ENCODE results near the gene ZSWIM4. TPM values are rescaled to one million over a fixed set of nuclear protein-coding genes. Genes with fewer than 3 reads are reported as not detected.

ZSWIM4 gene
- total and polyA plus RNA-seq, 5 experiments from 2014 or later = 0.30 to 8.1 (median 1.5) TPM

GRCh38 chr19:13817615-13818371, 22.6 kb downstream of the ZSWIM4 start:
- no peaks in the 10 kb centered on the region for H3K9me3 Mint-ChIP-seq
- no peaks in the 10 kb centered on the region for H3K27me3 Mint-ChIP-seq
- H3K4me1 Mint-ChIP-seq = peaks cover 0 to 11% (median 6%) of the 10 kb centered on the region in 4 donors
- DNase-seq (peak in 3 of 10 donors; percentile 45 to 57 (median 53)), ATAC-seq (peak; percentile 52 to 73)
- POLR2A ChIA-PET = interaction anchor here (0.9 kb wide), 2 partner anchors 20 to 32 kb away, joined by 3 to 4 read pairs; no protein-coding TSS in a partner anchor
- H3K27ac Mint-ChIP-seq = peak overlapping the region in 1 of 10 donors; percentile 40
- peak overlapping the region in 5 of 10 donors; percentile 31 to 65 (median 56) for H3K4me3 Mint-ChIP-seq
- H3K36me3 Mint-ChIP-seq = peaks cover 0 to 32% (median 10%) of the 10 kb centered on the region in 3 donors

- H3K4me1 Mint-ChIP-seq = peaks cover 0 to 17% (median 6%) of the 10 kb centered on the region in 4 donors
- H3K9me3 Mint-ChIP-seq = no peaks in the 10 kb centered on the region
- ATAC-seq = no peak
- no peak overlapping the region for H3K4me3 Mint-ChIP-seq
- H3K36me3 Mint-ChIP-seq = peaks cover 0 to 26% (median 10%) of the 10 kb centered on the region in 3 donors
- H3K27me3 Mint-ChIP-seq = no peaks in the 10 kb centered on the region
- DNase-seq = no peak
- POLR2A ChIA-PET = interaction anchor here (0.6 kb wide), 1 partner anchor 39 kb away, joined by 9 read pairs; no protein-coding TSS in a partner anchor
- H3K27ac Mint-ChIP-seq = no peak overlapping the region
These were observed 24.0 kb downstream of the ZSWIM4 start for GRCh38 chr19:13819238-13819637.

- ATAC-seq = no peak
- H3K9me3 Mint-ChIP-seq = no peaks in the 10 kb centered on the region
- POLR2A ChIA-PET = interaction anchor here (0.6 kb wide), 2 partner anchors 14 to 31 kb away, joined by 3 to 6 read pairs; no protein-coding TSS in a partner anchor
- H3K4me1 Mint-ChIP-seq = peaks cover 0 to 11% (median 6%) of the 10 kb centered on the region in 4 donors
- H3K4me3 Mint-ChIP-seq = no peak overlapping the region
- no peak for DNase-seq
- H3K27me3 Mint-ChIP-seq = no peaks in the 10 kb centered on the region
- H3K27ac Mint-ChIP-seq = no peak overlapping the region
- H3K36me3 Mint-ChIP-seq = peaks cover 0 to 26% (median 10%) of the 10 kb centered on the region in 3 donors
These were observed 26.0 kb downstream of the ZSWIM4 start for GRCh38 chr19:13821292-13821691.

- Mint-ChIP-seq H3K27me3 (no peaks in the 10 kb centered on the region), H3K9me3 (no peaks in the 10 kb centered on the region), H3K27ac (peak overlapping the region in 1 of 10 donors; percentile 54), H3K4me3 (no peak overlapping the region), H3K36me3 (peaks cover 0 to 27% (median 6%) of the 10 kb centered on the region in 3 donors), H3K4me1 (peaks cover 0 to 6% (median 5%) of the 10 kb centered on the region in 4 donors)
- no peak for ATAC-seq
- POLR2A ChIA-PET = no interaction called here
- no peak for DNase-seq
These were observed 28.0 kb downstream of the ZSWIM4 start for GRCh38 chr19:13823256-13823655.

- Mint-ChIP-seq H3K4me3 (no peak overlapping the region), H3K9me3 (no peaks in the 10 kb centered on the region), H3K27me3 (no peaks in the 10 kb centered on the region), H3K4me1 (peaks cover 0 to 6% (median 6%) of the 10 kb centered on the region in 4 donors), H3K27ac (peak overlapping the region in 2 of 10 donors; percentile 57 to 62), H3K36me3 (peaks cover 0 to 27% (median 5%) of the 10 kb centered on the region in 3 donors)
- POLR2A ChIA-PET = interaction anchor here (1.1 kb wide), 1 partner anchor 10 kb away, joined by 4 read pairs; no protein-coding TSS in a partner anchor
- DNase-seq = no peak
- ATAC-seq = no peak
These were observed 28.7 kb downstream of the ZSWIM4 start for GRCh38 chr19:13823901-13824300.

GRCh38 chr19:13824703-13825102, 29.5 kb downstream of the ZSWIM4 start:
- ATAC-seq = no peak
- Mint-ChIP-seq H3K36me3 (peaks cover 0 to 28% (median 5%) of the 10 kb centered on the region in 3 donors), H3K9me3 (no peaks in the 10 kb centered on the region), H3K27me3 (no peaks in the 10 kb centered on the region), H3K4me3 (no peak overlapping the region), H3K4me1 (peaks cover 0 to 6% (median 6%) of the 10 kb centered on the region in 4 donors), H3K27ac (no peak overlapping the region)
- POLR2A ChIA-PET = interaction anchor here (0.6 to 1.1 kb wide), 2 partner anchors 11 to 14 kb away, joined by 4 to 7 read pairs; no protein-coding TSS in a partner anchor
- no peak for DNase-seq

- Mint-ChIP-seq H3K9me3 (no peaks in the 10 kb centered on the region), H3K27me3 (no peaks in the 10 kb centered on the region), H3K4me3 (no peak overlapping the region), H3K36me3 (peaks cover 0 to 18% (median 5%) of the 10 kb centered on the region in 3 donors), H3K27ac (peak overlapping the region in 1 of 10 donors; percentile 48), H3K4me1 (peaks cover 0 to 6% (median 6%) of the 10 kb centered on the region in 4 donors)
- DNase-seq (no peak), ATAC-seq (no peak)
- POLR2A ChIA-PET = interaction anchor here (1.4 kb wide), 1 partner anchor 11 kb away, joined by 5 read pairs; no protein-coding TSS in a partner anchor
These were observed 30.5 kb downstream of the ZSWIM4 start for GRCh38 chr19:13825489-13826441.

GRCh38 chr19:13826652-13827235, 31.5 kb downstream of the ZSWIM4 start:
- DNase-seq = no peak
- H3K9me3 Mint-ChIP-seq = no peaks in the 10 kb centered on the region
- peaks cover 0 to 6% (median 6%) of the 10 kb centered on the region in 4 donors for H3K4me1 Mint-ChIP-seq
- no peak overlapping the region for H3K4me3 Mint-ChIP-seq
- H3K27ac Mint-ChIP-seq = no peak overlapping the region
- POLR2A ChIA-PET = interaction anchor here (0.7 to 1.5 kb wide), 3 partner anchors 10 to 863 kb away, joined by 3 to 6 read pairs (median 5); partner anchors contain the start of gene ZNF333
- no peaks in the 10 kb centered on the region for H3K27me3 Mint-ChIP-seq
- H3K36me3 Mint-ChIP-seq = peaks cover 0 to 14% (median 5%) of the 10 kb centered on the region in 3 donors
- ATAC-seq = no peak

GRCh38 chr19:13827656-13828055, 32.4 kb downstream of the ZSWIM4 start:
- H3K4me1 Mint-ChIP-seq = peaks cover 0 to 6% (median 6%) of the 10 kb centered on the region in 4 donors
- H3K4me3 Mint-ChIP-seq = peak overlapping the region in 1 of 10 donors; percentile 39
- H3K36me3 Mint-ChIP-seq = peaks cover 0 to 10% (median 5%) of the 10 kb centered on the region in 3 donors
- H3K27ac Mint-ChIP-seq = peak overlapping the region in 5 of 10 donors; percentile 2 to 42 (median 14)
- H3K27me3 Mint-ChIP-seq = no peaks in the 10 kb centered on the region
- no peaks in the 10 kb centered on the region for H3K9me3 Mint-ChIP-seq
- POLR2A ChIA-PET = interaction anchor here (0.7 to 1.5 kb wide), 4 partner anchors 8 to 862 kb away, joined by 3 to 6 read pairs (median 4); partner anchors contain the start of gene ZNF333
- ATAC-seq (no peak), DNase-seq (no peak)

- Mint-ChIP-seq H3K9me3 (no peaks in the 10 kb centered on the region), H3K4me3 (no peak overlapping the region), H3K27me3 (no peaks in the 10 kb centered on the region), H3K36me3 (peaks cover 0 to 7% (median 0%) of the 10 kb centered on the region in 3 donors), H3K27ac (peak overlapping the region in 1 of 10 donors; percentile 13), H3K4me1 (peaks cover 14 to 22% (median 20%) of the 10 kb centered on the region in 4 donors)
- ATAC-seq (no peak), DNase-seq (no peak)
- POLR2A ChIA-PET = interaction anchor here (1.0 kb wide), 1 partner anchor 33 kb away, joined by 4 read pairs; no protein-coding TSS in a partner anchor
These were observed 35.0 kb downstream of the ZSWIM4 start for GRCh38 chr19:13830114-13830740.
